HFFc6 (cell line): Measurements from ENCODE around the gene CMSS1. TPM values are rescaled to one million over a fixed set of nuclear protein-coding genes. Genes with fewer than 3 reads are reported as not detected.

Source experiments
- DNase-seq: peaks from one replicate; pipeline ENCODE4 v3.0.0-alpha.2; 2018
- H3K27ac Mint-ChIP-seq: 2 replicates; pipeline ENCODE4 v1.8.0; 2020; ENCODE audit warnings: mild to moderate bottlenecking, mixed read lengths
- H3K27me3 Mint-ChIP-seq: 2 replicates; pipeline ENCODE4 v1.8.0; 2021; ENCODE audit warnings: mild to moderate bottlenecking, moderate library complexity, mixed read lengths; ENCODE audit not compliant: insufficient read depth
- H3K36me3 Mint-ChIP-seq: 2 replicates; pipeline ENCODE4 v1.8.0; 2021; ENCODE audit warnings: low read depth, mixed read lengths
- H3K4me1 Mint-ChIP-seq: 2 replicates; pipeline ENCODE4 v1.8.0; 2020; ENCODE audit warnings: low read depth, mixed read lengths
- H3K4me3 Mint-ChIP-seq: 2 replicates; pipeline ENCODE4 v1.8.0; 2020; ENCODE audit warnings: mild to moderate bottlenecking, moderate library complexity, mixed read lengths
- H3K9me3 Mint-ChIP-seq: 2 replicates; pipeline ENCODE4 v1.8.0; 2020; ENCODE audit warnings: mild to moderate bottlenecking, mixed read lengths
- CTCF ChIP-seq: fragments of 200-600 bp; sonication (generic); IDR thresholded peaks from 2 replicates; pipeline ENCODE4 v1.5.0; 2021; ENCODE audit warnings: antibody characterized with exemption, mild to moderate bottlenecking
- total RNA-seq, 6 experiments: library from RNA; stranded (reverse); fragmentation: NEBNext Ultra II Directional; extraction: Animal tissue kit (Norgen Biotek cat#: 25700); gene quantifications; 2 replicates in 1 of 6; 3 replicates in 5 of 6; pipeline ENCODE4 v1.2.3, GENCODE V29; 2021

CMSS1 gene
- total RNA-seq, 6 experiments from 2014 or later: 27.8 to 47.0 (median 38.1) TPM

- TF ChIP-seq CTCF: no peak
- Mint-ChIP-seq H3K4me1 (peaks cover 39% of the 10 kb centered on the region), H3K27ac (peak overlapping the region; percentile 91), H3K4me3 (no peak overlapping the region), H3K9me3 (no peaks in the 10 kb centered on the region), H3K27me3 (no peaks in the 10 kb centered on the region; the same call in 1 of the 2 replicates), H3K36me3 (no peaks in the 10 kb centered on the region)
- no peak for DNase-seq
Observed at GRCh38 chr3:100022506-100022905, 204.8 kb downstream of the CMSS1 start.

GRCh38 chr3:100023150-100023549, 205.5 kb downstream of the CMSS1 start:
- H3K27ac Mint-ChIP-seq: peak overlapping the region; percentile 91
- peaks cover 39% of the 10 kb centered on the region for H3K4me1 Mint-ChIP-seq
- peak; percentile 76 for DNase-seq
- H3K36me3 Mint-ChIP-seq: no peaks in the 10 kb centered on the region
- H3K27me3 Mint-ChIP-seq: no peaks in the 10 kb centered on the region; the same call in 1 of the 2 replicates
- H3K9me3 Mint-ChIP-seq: no peaks in the 10 kb centered on the region
- no peak for TF ChIP-seq CTCF
- H3K4me3 Mint-ChIP-seq: peak overlapping the region; percentile 7; the same call in 1 of the 2 replicates

GRCh38 chr3:100023595-100023994, 205.9 kb downstream of the CMSS1 start:
- Mint-ChIP-seq H3K27me3 (no peaks in the 10 kb centered on the region; the same call in 1 of the 2 replicates), H3K4me3 (peak overlapping the region; percentile 7; the same call in 1 of the 2 replicates), H3K4me1 (peaks cover 39% of the 10 kb centered on the region), H3K36me3 (no peaks in the 10 kb centered on the region), H3K27ac (peak overlapping the region; percentile 91), H3K9me3 (no peaks in the 10 kb centered on the region)
- no peak for DNase-seq
- no peak for TF ChIP-seq CTCF

- no peak overlapping the region for H3K4me3 Mint-ChIP-seq
- no peaks in the 10 kb centered on the region for H3K9me3 Mint-ChIP-seq
Observed at GRCh38 chr3:100024520-100025303, 207.1 kb downstream of the CMSS1 start.

GRCh38 chr3:100027321-100027720, 209.7 kb downstream of the CMSS1 start:
- H3K4me3 Mint-ChIP-seq: no peak overlapping the region
- no peak for TF ChIP-seq CTCF
- no peaks in the 10 kb centered on the region for H3K36me3 Mint-ChIP-seq
- no peak for DNase-seq
- no peaks in the 10 kb centered on the region for H3K27me3 Mint-ChIP-seq
- H3K9me3 Mint-ChIP-seq: no peaks in the 10 kb centered on the region
- H3K27ac Mint-ChIP-seq: no peak overlapping the region
- peaks cover 34% of the 10 kb centered on the region for H3K4me1 Mint-ChIP-seq

More at GRCh38 chr3:100024520-100025303, 207.1 kb downstream of the CMSS1 start:
- Mint-ChIP-seq H3K27me3 (no peaks in the 10 kb centered on the region; the same call in 1 of the 2 replicates), H3K36me3 (no peaks in the 10 kb centered on the region), H3K4me1 (peaks cover 36% of the 10 kb centered on the region), H3K27ac (no peak overlapping the region)
- TF ChIP-seq CTCF: no peak
- DNase-seq: no peak
